Right atrium auricular region (tissue), 2 donors: ENCODE results near the gene INHA. TPM values are rescaled to one million over a fixed set of nuclear protein-coding genes. Genes with fewer than 3 reads are reported as not detected.

Experiments used
- DNase-seq: peaks from one replicate; pipeline ENCODE4 v3.0.0-alpha.2; 2019; ENCODE audit warnings: low spot score
- H3K27ac ChIP-seq, 2 donors: fragments of 200-600 bp; sonication (generic); 1 replicate in 1 of 2; 2 replicates in 1 of 2; pipeline ENCODE4 v1.5.1; 2016 to 2019
- H3K27me3 ChIP-seq, 2 donors: fragments of 200-600 bp; sonication (generic); one replicate each; pipeline versions ENCODE4 v1.5.1 to v1.6.0; 2017 to 2019
- H3K36me3 ChIP-seq: fragments of 200-600 bp; sonication (generic); one replicate; pipeline ENCODE4 v1.5.1; 2016
- H3K4me1 ChIP-seq, 2 donors: fragments of 200-600 bp; sonication (generic); one replicate each; pipeline versions ENCODE4 v1.5.1 to v1.6.0; 2017 to 2019
- H3K4me3 ChIP-seq, 2 donors: fragments of 200-600 bp; sonication (generic); 1 replicate in 1 of 2; 2 replicates in 1 of 2; pipeline ENCODE4 v1.5.1; 2017 to 2019; ENCODE audit warnings: mild to moderate bottlenecking in 1 of 2, moderate library complexity in 1 of 2
- H3K9me3 ChIP-seq, 2 donors: fragments of 200-600 bp; sonication (generic); one replicate each; pipeline ENCODE4 v1.5.1; 2019
- total RNA-seq, 2 donors: library from RNA; depleted of rRNA; stranded (reverse); fragments of >200 nt; gene quantifications; one replicate each; pipeline ENCODE4 v1.1.0, GENCODE V29; 2016
- TF ChIP-seq, protein P1 (sequence below), 2 donors: fragments of 200-600 bp; sonication (generic); IDR thresholded peaks; one replicate each; pipeline ENCODE4 v1.5.1; 2019; ENCODE audit warnings: antibody characterized with exemption in 2 of 2

Gene INHA
- total RNA-seq, 2 donors from 2014 or later: 1.0 to 28.3 TPM

DNA sequence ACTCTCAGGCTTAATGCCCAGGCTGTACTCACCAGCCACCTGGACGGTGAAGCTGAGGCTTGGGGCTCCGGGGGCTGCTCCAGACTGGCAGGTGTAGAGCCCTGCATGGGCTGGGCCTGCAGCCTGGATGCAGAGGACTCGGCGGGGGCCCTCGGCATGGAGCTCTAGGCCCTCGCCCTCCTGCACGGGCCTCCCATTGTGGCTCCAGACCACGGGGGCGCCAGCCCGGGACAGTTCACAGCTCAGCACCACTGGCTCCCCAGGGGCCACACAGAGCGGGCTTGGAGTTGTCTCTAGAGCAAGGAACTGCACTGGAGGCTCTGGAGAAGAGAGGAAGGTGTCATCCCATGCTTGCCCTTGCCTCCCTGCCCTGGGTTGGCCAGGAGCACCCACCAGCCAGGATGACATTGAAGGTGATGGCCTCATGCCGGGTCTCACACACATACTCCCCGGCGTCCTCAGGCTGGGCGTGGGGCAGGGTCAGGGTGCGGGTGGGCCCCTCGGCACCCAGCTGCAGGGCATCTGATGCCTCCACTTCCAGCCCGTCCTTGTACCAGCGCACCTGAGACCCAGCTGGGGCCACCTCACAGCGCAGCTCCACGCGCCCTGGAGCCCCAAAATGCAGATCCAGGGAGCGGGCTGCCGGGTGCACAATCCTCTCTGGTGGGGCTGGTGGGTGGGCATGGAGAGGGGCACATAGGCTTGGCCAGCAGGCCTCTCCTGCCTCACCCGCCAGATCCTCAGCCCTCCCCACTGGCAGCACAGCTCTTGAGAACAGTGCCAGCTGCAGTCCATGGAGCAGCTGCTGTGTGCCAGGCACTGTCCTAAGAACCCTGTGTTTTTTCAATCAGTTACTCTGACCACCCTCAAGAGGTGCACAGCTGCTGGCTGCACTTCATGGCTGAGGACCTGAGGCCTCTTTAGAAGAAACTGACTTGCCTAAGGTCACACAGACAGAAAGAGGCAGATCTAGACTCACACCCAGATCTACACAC lies 14.0 kb upstream of the INHA start:
- Histone ChIP-seq H3K4me1 (peaks cover 0 to 13% of the 10 kb centered on the region in 2 donors), H3K4me3 (no peak overlapping the region), H3K36me3 (peaks cover 33% of the 10 kb centered on the region), H3K9me3 (no peaks in the 10 kb centered on the region), H3K27me3 (no peaks in the 10 kb centered on the region), H3K27ac (no peak overlapping the region)
- DNase-seq: no peak
- TF ChIP-seq, protein P1, sequence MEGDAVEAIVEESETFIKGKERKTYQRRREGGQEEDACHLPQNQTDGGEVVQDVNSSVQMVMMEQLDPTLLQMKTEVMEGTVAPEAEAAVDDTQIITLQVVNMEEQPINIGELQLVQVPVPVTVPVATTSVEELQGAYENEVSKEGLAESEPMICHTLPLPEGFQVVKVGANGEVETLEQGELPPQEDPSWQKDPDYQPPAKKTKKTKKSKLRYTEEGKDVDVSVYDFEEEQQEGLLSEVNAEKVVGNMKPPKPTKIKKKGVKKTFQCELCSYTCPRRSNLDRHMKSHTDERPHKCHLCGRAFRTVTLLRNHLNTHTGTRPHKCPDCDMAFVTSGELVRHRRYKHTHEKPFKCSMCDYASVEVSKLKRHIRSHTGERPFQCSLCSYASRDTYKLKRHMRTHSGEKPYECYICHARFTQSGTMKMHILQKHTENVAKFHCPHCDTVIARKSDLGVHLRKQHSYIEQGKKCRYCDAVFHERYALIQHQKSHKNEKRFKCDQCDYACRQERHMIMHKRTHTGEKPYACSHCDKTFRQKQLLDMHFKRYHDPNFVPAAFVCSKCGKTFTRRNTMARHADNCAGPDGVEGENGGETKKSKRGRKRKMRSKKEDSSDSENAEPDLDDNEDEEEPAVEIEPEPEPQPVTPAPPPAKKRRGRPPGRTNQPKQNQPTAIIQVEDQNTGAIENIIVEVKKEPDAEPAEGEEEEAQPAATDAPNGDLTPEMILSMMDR (IDR thresholded peaks at IDR 0.05): no peak

DNA sequence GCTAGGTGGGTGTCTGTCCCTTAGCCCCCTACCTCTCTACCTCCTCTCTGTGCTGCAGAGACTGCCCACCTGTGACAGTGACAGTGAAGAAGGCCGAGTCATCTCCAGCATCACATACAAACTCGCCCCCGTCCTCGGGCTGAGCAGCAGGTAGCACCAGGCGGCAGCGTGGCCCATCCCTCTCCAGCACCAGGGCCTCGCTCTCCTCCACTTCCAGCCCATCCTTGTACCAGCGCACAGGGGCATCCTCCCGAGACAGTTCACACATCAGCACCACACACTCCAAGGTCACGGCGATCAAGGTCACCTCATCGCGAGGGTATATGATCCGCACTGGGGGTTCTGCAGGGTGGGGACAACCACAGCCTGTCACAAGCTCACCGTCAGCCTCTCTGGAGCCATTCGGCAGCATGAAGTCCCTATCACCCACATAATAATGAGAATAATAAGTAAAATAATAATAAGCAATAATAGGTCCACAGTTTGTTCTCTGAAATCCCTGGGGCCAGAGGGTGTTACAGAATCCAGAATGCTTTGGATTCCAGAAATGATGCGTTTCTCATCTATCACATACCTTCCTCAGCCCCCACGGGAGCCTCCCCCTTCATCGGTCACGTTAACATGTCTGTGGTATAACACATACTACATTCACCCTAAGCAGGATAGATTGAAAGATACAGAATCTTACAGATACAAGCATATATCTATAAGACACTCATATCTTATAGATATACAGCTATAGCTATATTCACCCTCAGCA lies 12.8 kb upstream of the INHA start:
- Histone ChIP-seq H3K36me3 (peaks cover 45% of the 10 kb centered on the region), H3K27me3 (no peaks in the 10 kb centered on the region), H3K4me3 (no peak overlapping the region), H3K27ac (peak overlapping the region in 1 of 2 donors; percentile 7), H3K9me3 (no peaks in the 10 kb centered on the region), H3K4me1 (peaks cover 0 to 10% of the 10 kb centered on the region in 2 donors)
- no peak for DNase-seq
- TF ChIP-seq, protein P1 (IDR thresholded peaks at IDR 0.05): no peak

GRCh38 chr2:219560037-219560892 lies 11.8 kb upstream of the INHA start:
- Histone ChIP-seq H3K4me1 (peaks cover 0 to 10% of the 10 kb centered on the region in 2 donors), H3K27ac (peak overlapping the region; percentile 6 to 7), H3K36me3 (peaks cover 49% of the 10 kb centered on the region), H3K9me3 (no peaks in the 10 kb centered on the region), H3K4me3 (no peak overlapping the region), H3K27me3 (no peaks in the 10 kb centered on the region)
- DNase-seq: no peak
- TF ChIP-seq, protein P1 (IDR thresholded peaks at IDR 0.05): peak; percentile 85 to 86

DNA sequence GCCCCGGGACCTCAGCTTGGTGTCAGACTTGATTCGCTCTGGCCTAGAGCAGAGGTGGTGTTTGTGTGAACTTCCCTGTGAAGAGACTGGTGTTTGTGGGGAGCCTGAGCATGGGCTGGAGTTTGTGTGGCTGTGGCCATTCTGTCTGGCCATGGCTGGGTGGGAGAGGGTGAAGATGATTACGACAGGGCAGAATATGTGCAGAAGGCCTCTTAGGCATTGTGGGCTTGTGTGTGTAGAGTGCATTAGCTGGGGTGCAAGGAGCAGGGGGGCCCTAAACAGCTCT lies 11.3 kb upstream of the INHA start:
- Histone ChIP-seq H3K4me3 (no peak overlapping the region), H3K9me3 (no peaks in the 10 kb centered on the region), H3K4me1 (peaks cover 0 to 10% of the 10 kb centered on the region in 2 donors), H3K27me3 (no peaks in the 10 kb centered on the region), H3K36me3 (peaks cover 43% of the 10 kb centered on the region), H3K27ac (peak overlapping the region in 1 of 2 donors; percentile 6)
- TF ChIP-seq, protein P1 (IDR thresholded peaks at IDR 0.05): no peak
- DNase-seq: no peak
